GM23338 (cell line): ENCODE measurements around the gene TAF12.

Experiments
- CREB1 ChIP-seq: fragments of 250-450 bp; sonication (Bioruptor Pico); IDR thresholded peaks from 2 replicates; pipeline ENCODE4 v1.5.0; 2020; ENCODE audit warnings: low read depth, mild to moderate bottlenecking, moderate library complexity
- EZH2 ChIP-seq: fragments of 200-600 bp; sonication (generic); IDR thresholded peaks from one replicate; pipeline ENCODE4 v1.8.0; 2017; ENCODE audit warnings: antibody characterized with exemption, mild to moderate bottlenecking, low read depth; ENCODE audit not compliant: unreplicated experiment
- EZH2phosphoT487 ChIP-seq: fragments of 200-600 bp; sonication (generic); IDR thresholded peaks from one replicate; pipeline ENCODE4 v1.8.1; 2018; ENCODE audit warnings: antibody characterized with exemption; ENCODE audit not compliant: unreplicated experiment
- JUNB ChIP-seq: IDR thresholded peaks from one replicate; pipeline ENCODE4 v1.6.1; 2016; ENCODE audit warnings: antibody characterized with exemption; ENCODE audit not compliant: unreplicated experiment
- NANOG ChIP-seq: IDR thresholded peaks from 2 replicates; pipeline ENCODE4 v1.6.1; 2016; ENCODE audit warnings: antibody characterized with exemption, borderline replicate concordance
- POLR2AphosphoS5 ChIP-seq: IDR thresholded peaks from 2 replicates; pipeline ENCODE4 v1.6.1; 2016; ENCODE audit warnings: antibody characterized with exemption, low read depth
- ZNF114 ChIP-seq: fragments of 250-450 bp; sonication (Bioruptor Pico); IDR thresholded peaks from 2 replicates; pipeline ENCODE4 v1.5.0; 2020; ENCODE audit warnings: mild to moderate bottlenecking, moderate library complexity
- ZNF331 ChIP-seq: fragments of 250-450 bp; sonication (Bioruptor Pico); IDR thresholded peaks from 2 replicates; pipeline ENCODE4 v1.5.0; 2020; ENCODE audit warnings: low read depth, mild to moderate bottlenecking, moderate library complexity
- TF ChIP-seq, protein P1 (sequence below), 2 experiments: fragments of 200-600 bp in 1 of 2; sonication (generic) in 1 of 2; conservative IDR thresholded peaks; 2 replicates each; pipeline versions ENCODE4 v1.5.1 to v1.6.1; 2016 to 2017; ENCODE audit warnings: antibody characterized with exemption in 2 of 2, low read depth in 2 of 2, mild to moderate bottlenecking in 2 of 2, moderate library complexity in 1 of 2
- TF ChIP-seq, protein P2 (sequence below): IDR thresholded peaks from one replicate; pipeline ENCODE4 v1.6.1; 2018; ENCODE audit warnings: antibody characterized with exemption; ENCODE audit not compliant: unreplicated experiment

DNA sequence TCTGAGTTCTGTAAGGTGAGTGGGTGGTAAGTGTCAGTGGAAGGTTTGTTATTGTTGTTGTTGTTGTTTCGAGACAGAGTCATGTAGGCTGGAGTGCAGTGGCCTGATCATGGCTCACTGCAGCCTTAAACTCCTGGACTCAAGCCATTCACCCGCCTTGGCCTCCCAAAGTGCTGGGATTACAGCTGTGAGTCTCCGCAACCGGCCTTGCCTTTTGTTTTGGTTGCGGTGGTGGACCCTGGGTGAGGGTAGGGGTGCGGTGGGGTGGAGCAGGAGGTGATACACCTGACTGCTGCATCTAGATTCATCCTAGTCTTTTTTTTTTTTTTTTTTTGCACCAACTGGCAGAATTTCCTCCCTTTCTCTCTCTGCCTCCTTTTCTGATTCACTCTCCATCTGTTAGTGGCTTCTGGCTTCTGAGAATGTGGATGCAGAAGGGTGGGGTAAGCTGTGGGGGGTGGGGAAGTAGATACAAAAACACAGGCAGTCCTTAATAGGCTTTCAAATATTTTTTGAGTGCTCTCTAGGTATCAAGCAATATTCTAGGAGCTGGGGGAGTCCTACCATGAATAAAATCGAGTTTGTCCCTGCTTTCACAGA, 21.1 kb upstream of the TAF12 start:
- TF ChIP-seq, protein P1, sequence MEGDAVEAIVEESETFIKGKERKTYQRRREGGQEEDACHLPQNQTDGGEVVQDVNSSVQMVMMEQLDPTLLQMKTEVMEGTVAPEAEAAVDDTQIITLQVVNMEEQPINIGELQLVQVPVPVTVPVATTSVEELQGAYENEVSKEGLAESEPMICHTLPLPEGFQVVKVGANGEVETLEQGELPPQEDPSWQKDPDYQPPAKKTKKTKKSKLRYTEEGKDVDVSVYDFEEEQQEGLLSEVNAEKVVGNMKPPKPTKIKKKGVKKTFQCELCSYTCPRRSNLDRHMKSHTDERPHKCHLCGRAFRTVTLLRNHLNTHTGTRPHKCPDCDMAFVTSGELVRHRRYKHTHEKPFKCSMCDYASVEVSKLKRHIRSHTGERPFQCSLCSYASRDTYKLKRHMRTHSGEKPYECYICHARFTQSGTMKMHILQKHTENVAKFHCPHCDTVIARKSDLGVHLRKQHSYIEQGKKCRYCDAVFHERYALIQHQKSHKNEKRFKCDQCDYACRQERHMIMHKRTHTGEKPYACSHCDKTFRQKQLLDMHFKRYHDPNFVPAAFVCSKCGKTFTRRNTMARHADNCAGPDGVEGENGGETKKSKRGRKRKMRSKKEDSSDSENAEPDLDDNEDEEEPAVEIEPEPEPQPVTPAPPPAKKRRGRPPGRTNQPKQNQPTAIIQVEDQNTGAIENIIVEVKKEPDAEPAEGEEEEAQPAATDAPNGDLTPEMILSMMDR (conservative IDR thresholded peaks at IDR 0.05; ENCODE audit: low read depth in 2 of 2) = no peak
- TF ChIP-seq POLR2AphosphoS5 (no peak), EZH2 (no peak), JUNB (no peak), NANOG (no peak), EZH2phosphoT487 (no peak), ZNF331 (CRISPR knock-in tag) (no peak), CREB1 (CRISPR knock-in tag) (no peak), ZNF114 (CRISPR knock-in tag) (no peak)
- TF ChIP-seq, protein P2, sequence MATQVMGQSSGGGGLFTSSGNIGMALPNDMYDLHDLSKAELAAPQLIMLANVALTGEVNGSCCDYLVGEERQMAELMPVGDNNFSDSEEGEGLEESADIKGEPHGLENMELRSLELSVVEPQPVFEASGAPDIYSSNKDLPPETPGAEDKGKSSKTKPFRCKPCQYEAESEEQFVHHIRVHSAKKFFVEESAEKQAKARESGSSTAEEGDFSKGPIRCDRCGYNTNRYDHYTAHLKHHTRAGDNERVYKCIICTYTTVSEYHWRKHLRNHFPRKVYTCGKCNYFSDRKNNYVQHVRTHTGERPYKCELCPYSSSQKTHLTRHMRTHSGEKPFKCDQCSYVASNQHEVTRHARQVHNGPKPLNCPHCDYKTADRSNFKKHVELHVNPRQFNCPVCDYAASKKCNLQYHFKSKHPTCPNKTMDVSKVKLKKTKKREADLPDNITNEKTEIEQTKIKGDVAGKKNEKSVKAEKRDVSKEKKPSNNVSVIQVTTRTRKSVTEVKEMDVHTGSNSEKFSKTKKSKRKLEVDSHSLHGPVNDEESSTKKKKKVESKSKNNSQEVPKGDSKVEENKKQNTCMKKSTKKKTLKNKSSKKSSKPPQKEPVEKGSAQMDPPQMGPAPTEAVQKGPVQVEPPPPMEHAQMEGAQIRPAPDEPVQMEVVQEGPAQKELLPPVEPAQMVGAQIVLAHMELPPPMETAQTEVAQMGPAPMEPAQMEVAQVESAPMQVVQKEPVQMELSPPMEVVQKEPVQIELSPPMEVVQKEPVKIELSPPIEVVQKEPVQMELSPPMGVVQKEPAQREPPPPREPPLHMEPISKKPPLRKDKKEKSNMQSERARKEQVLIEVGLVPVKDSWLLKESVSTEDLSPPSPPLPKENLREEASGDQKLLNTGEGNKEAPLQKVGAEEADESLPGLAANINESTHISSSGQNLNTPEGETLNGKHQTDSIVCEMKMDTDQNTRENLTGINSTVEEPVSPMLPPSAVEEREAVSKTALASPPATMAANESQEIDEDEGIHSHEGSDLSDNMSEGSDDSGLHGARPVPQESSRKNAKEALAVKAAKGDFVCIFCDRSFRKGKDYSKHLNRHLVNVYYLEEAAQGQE = no peak
